A549 (cell line): ENCODE results near the gene ITGA11. TPM values are rescaled to one million over a fixed set of nuclear protein-coding genes. Genes with fewer than 3 reads are reported as not detected.

ENCODE experiments used
- ATAC-seq, 2 experiments: fragments of 200-7000 bp in 1 of 2; fragments of >200 bp in 1 of 2; cut with Nextera tagmentation in 1 of 2; cut with Tn5 transposase in 1 of 2; 3 replicates each; pipeline versions ENCODE4 v1.8.0 to v1.9.1; 2018 to 2020; ENCODE audit warnings: mild to moderate bottlenecking in 1 of 2, moderate library complexity in 1 of 2
- CTCF ChIA-PET: fragments of 300-600 bp; sonication (Branson Sonifier 250); formaldehyde crosslinking; extraction: SDS; loops from one replicate; lab custom pipeline; 2021; ENCODE audit warnings: antibody characterized with exemption, inconsistent platforms; lab: Yijun Ruan, JAX
- POLR2A ChIA-PET: fragments of 350-600 bp; formaldehyde crosslinking; extraction: SDS; loops from one replicate; lab custom pipeline; 2021; ENCODE audit warnings: antibody characterized with exemption, inconsistent platforms; lab: Yijun Ruan, JAX
- DNase-seq, 2 experiments: peaks; one replicate each; pipeline versions ENCODE4 v3.0.0 to v3.0.0-alpha.2; 2011 to 2016; ENCODE audit warnings: low read depth in 1 of 2, low spot score in 1 of 2
- FAIRE-seq: peaks from 2 replicates; lab custom pipeline; 2011; peaks lifted over from hg19 to GRCh38; lab: Jason Lieb, UNC
- H3K27ac ChIP-seq, 2 experiments: fragments of >200 bp; sonication (Bioruptor Twin); formaldehyde crosslinking; 3 replicates each; pipeline ENCODE4 v1.5.1; 2016 to 2017
- H3K4me1 ChIP-seq: fragments of >200 bp; sonication (Bioruptor Twin); formaldehyde crosslinking; 3 replicates; pipeline ENCODE4 v1.6.1; 2016
- H3K4me2 ChIP-seq: fragments of >200 bp; sonication (Bioruptor Twin); formaldehyde crosslinking; 3 replicates; pipeline ENCODE4 v1.6.1; 2016
- H3K4me3 ChIP-seq: fragments of >200 bp; sonication (Bioruptor Twin); formaldehyde crosslinking; 3 replicates; pipeline ENCODE4 v1.5.1; 2016
- H3K9me3 ChIP-seq: fragments of >200 bp; sonication (Bioruptor Twin); formaldehyde crosslinking; 3 replicates; pipeline ENCODE4 v1.6.1; 2016
- CEBPB ChIP-seq, 2 experiments: fragments of >200 bp in 1 of 2; sonication (Bioruptor Twin) in 1 of 2; formaldehyde crosslinking in 1 of 2; IDR thresholded peaks; 2 replicates each; pipeline ENCODE4 v1.6.1; 2012 to 2016
- CHD4 ChIP-seq: fragments of 200-600 bp; sonication (generic); IDR thresholded peaks from 2 replicates; pipeline ENCODE4 v1.6.1; 2016; ENCODE audit warnings: antibody characterized with exemption, mild to moderate bottlenecking, borderline replicate concordance
- ESRRA ChIP-seq: fragments of 150-350 bp; IDR thresholded peaks from 2 replicates; pipeline ENCODE4 v1.6.1; 2014; ENCODE audit warnings: mild to moderate bottlenecking, low read length, borderline replicate concordance
- FOSL2 ChIP-seq, 2 experiments: fragments of 450-650 bp in 1 of 2; fragments of >200 bp in 1 of 2; sonication (Bioruptor Twin) in 1 of 2; formaldehyde crosslinking; IDR thresholded peaks; 2 replicates each; pipeline versions ENCODE4 v1.5.0 to v1.6.1; 2016 to 2020; ENCODE audit warnings: mild to moderate bottlenecking in 1 of 2, moderate library complexity in 1 of 2
- FOXS1 ChIP-seq: fragments of 250-450 bp; sonication (Bioruptor Pico); IDR thresholded peaks from 2 replicates; pipeline ENCODE4 v1.5.0; 2020; ENCODE audit warnings: mild to moderate bottlenecking, moderate library complexity
- MYC ChIP-seq: IDR thresholded peaks from 2 replicates; pipeline ENCODE4 v1.6.1; 2012; ENCODE audit warnings: mild to moderate bottlenecking, inconsistent platforms, low read length, improper control_type of control experiment, borderline replicate concordance
- NPAS2 ChIP-seq: fragments of 250-450 bp; sonication (Bioruptor Pico); IDR thresholded peaks from 2 replicates; pipeline ENCODE4 v1.8.0; 2022; ENCODE audit warnings: mild to moderate bottlenecking, moderate library complexity, borderline replicate concordance
- POLR2AphosphoS2 ChIP-seq: conservative IDR thresholded peaks from 2 replicates; pipeline ENCODE4 v1.6.1; 2012; ENCODE audit warnings: low read length, improper control_type of control experiment, inconsistent platforms
- RNF2 ChIP-seq: fragments of 200-600 bp; sonication (generic); IDR thresholded peaks from 2 replicates; pipeline ENCODE4 v1.6.1; 2016; ENCODE audit warnings: low read depth, mild to moderate bottlenecking, antibody characterized with exemption, moderate library complexity, borderline replicate concordance
- WGBS: methylation state at CpG from one replicate; pipeline ENCODE4 v1.1.6; 2017; ENCODE audit errors: missing lambda C conversion rate; 5-methylcytosine and 5-hydroxymethylcytosine counted together
- polyA plus RNA-seq, 4 experiments: library from polyadenylated mRNA; depleted of rRNA in 3 of 4; stranded (reverse); fragments of >200 nt; fragmentation: RNase III in 1 of 4; extraction: RNeasy Plus Mini Kit Qiagen cat#74134 plus additional on column Dnase treatment in 1 of 4; gene quantifications; 2 replicates in 3 of 4; 3 replicates in 1 of 4; pipeline ENCODE4 v1.2.3, GENCODE V29; 2011 to 2017
- TF ChIP-seq, protein P1 (sequence below): fragments of >200 bp; sonication (Bioruptor Twin); formaldehyde crosslinking; IDR thresholded peaks from 3 replicates; pipeline ENCODE4 v1.5.1; 2016
- TF ChIP-seq, protein P2 (sequence below): fragments of 150-350 bp; IDR thresholded peaks from 2 replicates; pipeline ENCODE4 v1.6.1; 2014; ENCODE audit warnings: low read depth, mild to moderate bottlenecking, low read length
- TF ChIP-seq, protein P3 (sequence below): fragments of >200 bp; sonication (Bioruptor Twin); formaldehyde crosslinking; IDR thresholded peaks from 3 replicates; pipeline ENCODE4 v1.6.1; 2016
- TF ChIP-seq, protein P4 (sequence below): IDR thresholded peaks from 2 replicates; pipeline ENCODE4 v1.6.1; 2012; ENCODE audit warnings: low read depth, borderline replicate concordance
- TF ChIP-seq, protein P5 (sequence below): fragments of 450-650 bp; IDR thresholded peaks from 2 replicates; pipeline ENCODE4 v1.6.1; 2014; ENCODE audit warnings: antibody characterized with exemption

The ITGA11 gene
- polyA plus RNA-seq, 2 of the 4 experiments (the other 2 are of a cell fraction), result 8.3 to 17.2 TPM

DNA sequence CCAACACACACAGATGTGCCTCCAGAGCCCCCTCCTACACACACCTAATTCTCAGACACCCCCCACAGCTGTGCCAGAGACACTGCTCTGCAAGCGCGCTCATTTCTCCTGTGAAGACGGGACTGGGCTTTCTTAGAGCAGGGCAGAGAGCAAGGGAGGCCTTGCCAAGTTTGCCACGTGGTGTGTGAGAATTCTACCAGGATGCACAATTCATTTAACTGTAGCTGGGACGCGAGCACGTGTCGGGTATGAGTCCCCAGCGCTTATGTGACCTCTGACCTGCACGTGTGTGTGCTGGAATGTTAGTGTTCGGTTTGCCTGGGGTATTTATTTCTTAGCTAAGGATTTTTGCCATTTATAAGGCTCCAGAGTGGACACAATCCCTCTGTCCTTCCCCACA lies 117.4 kb downstream of the ITGA11 start:
- DNase-seq, result no peak
- FAIRE-seq, result no peak
- no peak overlapping the region for H3K4me2 ChIP-seq
- ChIA-PET CTCF (interaction anchor here (1.0 to 8.1 kb wide), 14 partner anchors 9 to 561 kb away, joined by 3 to 97 read pairs (median 4); no protein-coding TSS in a partner anchor), POLR2A (no interaction called here)
- no peak overlapping the region; a peak in 1 of 6 replicates for H3K27ac ChIP-seq
- H3K4me1 ChIP-seq, result peaks cover 10% of the 10 kb centered on the region
- 87% methylated on average over 9 of the region's 11 CpGs for WGBS
- ATAC-seq, result no peak
- no peak overlapping the region for H3K4me3 ChIP-seq
- TF ChIP-seq POLR2AphosphoS2, result no peak
- TF ChIP-seq NPAS2 (CRISPR knock-in tag), result no peak
- TF ChIP-seq, protein P1, sequence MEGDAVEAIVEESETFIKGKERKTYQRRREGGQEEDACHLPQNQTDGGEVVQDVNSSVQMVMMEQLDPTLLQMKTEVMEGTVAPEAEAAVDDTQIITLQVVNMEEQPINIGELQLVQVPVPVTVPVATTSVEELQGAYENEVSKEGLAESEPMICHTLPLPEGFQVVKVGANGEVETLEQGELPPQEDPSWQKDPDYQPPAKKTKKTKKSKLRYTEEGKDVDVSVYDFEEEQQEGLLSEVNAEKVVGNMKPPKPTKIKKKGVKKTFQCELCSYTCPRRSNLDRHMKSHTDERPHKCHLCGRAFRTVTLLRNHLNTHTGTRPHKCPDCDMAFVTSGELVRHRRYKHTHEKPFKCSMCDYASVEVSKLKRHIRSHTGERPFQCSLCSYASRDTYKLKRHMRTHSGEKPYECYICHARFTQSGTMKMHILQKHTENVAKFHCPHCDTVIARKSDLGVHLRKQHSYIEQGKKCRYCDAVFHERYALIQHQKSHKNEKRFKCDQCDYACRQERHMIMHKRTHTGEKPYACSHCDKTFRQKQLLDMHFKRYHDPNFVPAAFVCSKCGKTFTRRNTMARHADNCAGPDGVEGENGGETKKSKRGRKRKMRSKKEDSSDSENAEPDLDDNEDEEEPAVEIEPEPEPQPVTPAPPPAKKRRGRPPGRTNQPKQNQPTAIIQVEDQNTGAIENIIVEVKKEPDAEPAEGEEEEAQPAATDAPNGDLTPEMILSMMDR, result no peak
- TF ChIP-seq, protein P2, sequence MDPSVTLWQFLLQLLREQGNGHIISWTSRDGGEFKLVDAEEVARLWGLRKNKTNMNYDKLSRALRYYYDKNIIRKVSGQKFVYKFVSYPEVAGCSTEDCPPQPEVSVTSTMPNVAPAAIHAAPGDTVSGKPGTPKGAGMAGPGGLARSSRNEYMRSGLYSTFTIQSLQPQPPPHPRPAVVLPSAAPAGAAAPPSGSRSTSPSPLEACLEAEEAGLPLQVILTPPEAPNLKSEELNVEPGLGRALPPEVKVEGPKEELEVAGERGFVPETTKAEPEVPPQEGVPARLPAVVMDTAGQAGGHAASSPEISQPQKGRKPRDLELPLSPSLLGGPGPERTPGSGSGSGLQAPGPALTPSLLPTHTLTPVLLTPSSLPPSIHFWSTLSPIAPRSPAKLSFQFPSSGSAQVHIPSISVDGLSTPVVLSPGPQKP, result no peak
- TF ChIP-seq FOXS1, result no peak
- no peak for TF ChIP-seq MYC
- no peak for TF ChIP-seq ESRRA
- H3K9me3 ChIP-seq, result no peaks in the 10 kb centered on the region

DNA sequence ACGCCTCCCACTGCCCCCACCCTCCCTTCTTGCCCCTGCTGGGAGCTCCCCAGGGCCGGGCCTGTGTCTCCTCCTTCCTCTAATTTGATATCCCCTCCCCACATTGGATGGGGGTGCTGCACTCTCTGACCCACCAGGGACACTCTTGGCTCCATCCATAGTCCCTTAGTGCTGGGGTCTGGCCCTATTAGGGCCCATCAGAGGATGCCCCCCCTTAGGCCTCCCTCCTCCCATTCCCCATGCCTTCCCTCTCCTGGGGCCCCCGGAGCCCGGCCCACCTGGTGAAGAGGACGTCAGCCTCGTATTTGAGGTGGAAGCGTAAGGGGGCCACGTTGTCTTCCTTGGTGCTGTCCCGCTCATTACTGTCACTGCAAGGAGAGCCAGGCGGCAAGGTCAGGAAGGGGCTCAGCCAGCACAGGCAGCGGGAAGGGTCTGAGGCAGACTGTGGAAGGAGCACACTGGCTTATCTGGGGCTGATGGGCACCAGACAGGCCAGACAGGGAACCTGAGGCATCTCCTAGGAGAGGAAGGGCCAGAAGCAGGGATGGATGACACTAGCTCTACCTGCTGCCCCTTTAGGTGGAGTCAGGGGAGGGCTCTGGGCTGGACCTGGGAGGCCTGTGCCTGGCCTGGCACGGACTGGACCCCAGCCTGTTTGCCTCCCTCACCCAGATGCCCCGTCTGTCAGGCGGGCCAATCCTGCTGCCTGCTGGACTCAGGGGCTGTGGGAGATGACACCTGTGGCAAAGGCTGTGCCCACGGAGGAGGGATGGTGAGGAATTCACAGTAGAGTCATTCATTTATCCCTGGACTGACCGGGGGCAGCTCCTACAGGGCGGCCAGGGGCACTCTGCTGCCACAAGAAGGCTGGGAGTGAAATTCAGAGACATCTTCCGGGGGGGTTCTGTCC lies 118.2 kb downstream of the ITGA11 start:
- 61% methylated on average over 12 of the region's 18 CpGs for WGBS
- TF ChIP-seq FOSL2 (IDR thresholded peaks at IDR 0.05) (no peak), FOSL2 (CRISPR knock-in tag; IDR thresholded peaks at IDR 0.05) (no peak), CEBPB (IDR thresholded peaks at IDR 0.05) (no peak), POLR2AphosphoS2 (no peak)
- TF ChIP-seq, protein P3, sequence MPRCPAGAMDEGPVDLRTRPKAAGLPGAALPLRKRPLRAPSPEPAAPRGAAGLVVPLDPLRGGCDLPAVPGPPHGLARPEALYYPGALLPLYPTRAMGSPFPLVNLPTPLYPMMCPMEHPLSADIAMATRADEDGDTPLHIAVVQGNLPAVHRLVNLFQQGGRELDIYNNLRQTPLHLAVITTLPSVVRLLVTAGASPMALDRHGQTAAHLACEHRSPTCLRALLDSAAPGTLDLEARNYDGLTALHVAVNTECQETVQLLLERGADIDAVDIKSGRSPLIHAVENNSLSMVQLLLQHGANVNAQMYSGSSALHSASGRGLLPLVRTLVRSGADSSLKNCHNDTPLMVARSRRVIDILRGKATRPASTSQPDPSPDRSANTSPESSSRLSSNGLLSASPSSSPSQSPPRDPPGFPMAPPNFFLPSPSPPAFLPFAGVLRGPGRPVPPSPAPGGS, result no peak
- TF ChIP-seq, protein P1, result no peak
- Histone ChIP-seq H3K9me3 (no peaks in the 10 kb centered on the region), H3K4me2 (no peak overlapping the region), H3K4me3 (no peak overlapping the region), H3K27ac (peak overlapping the region in 1 of 2 experiments; percentile 44; a peak in 2 of 6 replicates), H3K4me1 (peaks cover 18% of the 10 kb centered on the region)
- DNase-seq (no peak), FAIRE-seq (no peak), ATAC-seq (no peak)
- ChIA-PET CTCF (interaction anchor here (1.0 to 8.1 kb wide), 12 partner anchors 9 to 611 kb away, joined by 3 to 97 read pairs (median 4); no protein-coding TSS in a partner anchor), POLR2A (no interaction called here)

DNA sequence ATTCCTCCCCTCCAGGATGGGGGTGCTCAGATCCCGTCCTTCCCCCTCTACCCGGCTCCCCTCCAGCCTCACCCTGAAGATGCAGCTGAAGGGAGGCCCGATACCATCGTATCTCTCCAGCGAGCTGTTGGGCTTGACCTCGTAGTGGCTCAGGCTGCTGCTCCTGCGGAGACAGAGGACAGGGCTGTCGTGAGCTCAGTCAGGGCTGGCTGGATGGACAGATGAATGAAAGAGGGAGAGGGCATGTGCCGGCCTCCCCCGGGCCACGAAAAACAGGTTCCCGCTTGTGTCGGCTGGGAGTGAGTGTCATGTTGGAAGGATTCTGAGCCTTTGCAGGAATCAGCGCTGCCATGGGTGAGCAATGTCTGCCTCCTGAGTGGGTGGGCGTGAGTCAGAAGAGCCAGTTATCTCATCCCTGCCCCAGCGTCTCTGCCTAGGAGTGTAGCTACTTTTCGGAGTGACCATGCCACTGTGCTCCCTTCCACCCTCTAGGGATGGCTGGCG lies 119.2 kb downstream of the ITGA11 start:
- FAIRE-seq (no peak), ATAC-seq (no peak), DNase-seq (no peak)
- 88% methylated on average over 18 of the region's 18 CpGs for WGBS
- no peak overlapping the region for H3K4me2 ChIP-seq
- no peak for TF ChIP-seq RNF2
- TF ChIP-seq CHD4, result no peak
- TF ChIP-seq, protein P4, sequence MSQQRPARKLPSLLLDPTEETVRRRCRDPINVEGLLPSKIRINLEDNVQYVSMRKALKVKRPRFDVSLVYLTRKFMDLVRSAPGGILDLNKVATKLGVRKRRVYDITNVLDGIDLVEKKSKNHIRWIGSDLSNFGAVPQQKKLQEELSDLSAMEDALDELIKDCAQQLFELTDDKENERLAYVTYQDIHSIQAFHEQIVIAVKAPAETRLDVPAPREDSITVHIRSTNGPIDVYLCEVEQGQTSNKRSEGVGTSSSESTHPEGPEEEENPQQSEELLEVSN, result no peak
- TF ChIP-seq FOSL2 (IDR thresholded peaks at IDR 0.05), result no peak
- no peak for TF ChIP-seq FOSL2 (CRISPR knock-in tag; IDR thresholded peaks at IDR 0.05)
- TF ChIP-seq, protein P5, sequence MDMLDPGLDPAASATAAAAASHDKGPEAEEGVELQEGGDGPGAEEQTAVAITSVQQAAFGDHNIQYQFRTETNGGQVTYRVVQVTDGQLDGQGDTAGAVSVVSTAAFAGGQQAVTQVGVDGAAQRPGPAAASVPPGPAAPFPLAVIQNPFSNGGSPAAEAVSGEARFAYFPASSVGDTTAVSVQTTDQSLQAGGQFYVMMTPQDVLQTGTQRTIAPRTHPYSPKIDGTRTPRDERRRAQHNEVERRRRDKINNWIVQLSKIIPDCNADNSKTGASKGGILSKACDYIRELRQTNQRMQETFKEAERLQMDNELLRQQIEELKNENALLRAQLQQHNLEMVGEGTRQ, result no peak
- ChIA-PET CTCF (interaction anchor here (0.6 to 5.7 kb wide), 11 partner anchors 30 to 1533 kb away, joined by 3 to 32 read pairs (median 3); no protein-coding TSS in a partner anchor), POLR2A (no interaction called here)
- H3K27ac ChIP-seq, result peak overlapping the region in 1 of 2 experiments; percentile 44; a peak in 2 of 6 replicates
- no peaks in the 10 kb centered on the region for H3K9me3 ChIP-seq
- peaks cover 20% of the 10 kb centered on the region for H3K4me1 ChIP-seq
- H3K4me3 ChIP-seq, result no peak overlapping the region
